ENCODE results near the gene FCHO1.
"Not testable (repeated sequence)": the region's sequence is repeated elsewhere in the genome, so short reads cannot be mapped to it uniquely, and the experiment has no call there.

FCHO1 gene

DNA sequence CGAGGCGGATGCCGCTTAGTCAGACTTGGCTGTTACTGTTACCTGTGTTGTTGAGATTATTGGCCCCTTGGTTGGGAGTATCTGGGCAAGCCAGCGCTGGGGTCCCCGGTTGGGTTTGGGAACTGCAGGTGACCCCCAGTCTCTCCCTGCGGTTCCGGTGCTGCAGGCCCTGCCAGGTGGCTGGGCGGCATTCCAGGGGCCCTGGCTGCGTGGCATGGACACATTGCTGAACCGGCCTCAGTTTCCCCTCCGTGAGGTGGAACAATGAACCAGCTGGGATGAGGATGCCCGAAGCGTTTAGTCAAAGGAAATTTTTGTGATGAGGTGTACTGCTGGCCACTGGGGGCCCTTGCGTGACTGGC is 44.2 kb downstream of the FCHO1 start:
- DNase-seq (ENCODE audit: low read depth), result no peak

DNA sequence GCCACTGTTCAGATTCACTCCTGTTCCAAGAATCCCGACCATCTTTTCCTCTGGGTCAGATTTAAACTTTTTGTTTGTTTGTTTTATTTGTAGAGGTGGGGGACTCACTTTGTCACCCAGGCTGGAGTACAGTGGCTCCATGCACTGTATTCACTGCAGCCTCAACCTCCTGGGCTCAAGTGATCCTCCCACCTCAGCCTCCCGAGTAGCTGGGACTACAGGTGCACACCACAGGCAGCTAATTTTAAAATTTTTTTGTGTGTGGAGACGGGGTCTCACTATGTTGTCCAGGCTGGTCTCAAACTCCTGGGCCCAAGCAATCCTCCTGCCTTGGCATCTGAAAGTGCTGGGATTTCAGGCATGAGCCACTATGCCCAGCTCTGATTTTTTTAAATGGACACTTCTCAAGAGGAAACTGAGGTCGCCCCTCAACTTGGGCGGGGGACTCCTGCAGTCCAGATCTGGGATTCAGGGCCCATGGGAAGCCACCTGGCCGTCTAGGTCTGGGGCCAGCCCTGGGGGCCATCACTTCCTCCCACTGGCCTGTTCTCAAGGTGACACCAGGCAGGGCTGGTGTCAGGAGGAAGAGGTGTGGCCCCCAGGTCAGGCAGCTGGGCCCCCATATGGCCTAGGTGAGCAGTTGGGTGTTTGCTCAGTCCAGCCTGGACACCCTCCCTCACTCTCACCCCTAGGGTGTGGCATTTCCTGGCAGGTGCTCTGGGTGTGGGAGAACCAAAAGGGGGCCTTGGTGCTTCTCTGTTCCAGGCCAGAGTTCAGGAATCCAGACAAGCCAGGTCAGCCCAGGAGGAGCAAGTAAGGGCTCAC is 44.9 kb downstream of the FCHO1 start:
- DNase-seq (ENCODE audit: low read depth), result no peak

DNA sequence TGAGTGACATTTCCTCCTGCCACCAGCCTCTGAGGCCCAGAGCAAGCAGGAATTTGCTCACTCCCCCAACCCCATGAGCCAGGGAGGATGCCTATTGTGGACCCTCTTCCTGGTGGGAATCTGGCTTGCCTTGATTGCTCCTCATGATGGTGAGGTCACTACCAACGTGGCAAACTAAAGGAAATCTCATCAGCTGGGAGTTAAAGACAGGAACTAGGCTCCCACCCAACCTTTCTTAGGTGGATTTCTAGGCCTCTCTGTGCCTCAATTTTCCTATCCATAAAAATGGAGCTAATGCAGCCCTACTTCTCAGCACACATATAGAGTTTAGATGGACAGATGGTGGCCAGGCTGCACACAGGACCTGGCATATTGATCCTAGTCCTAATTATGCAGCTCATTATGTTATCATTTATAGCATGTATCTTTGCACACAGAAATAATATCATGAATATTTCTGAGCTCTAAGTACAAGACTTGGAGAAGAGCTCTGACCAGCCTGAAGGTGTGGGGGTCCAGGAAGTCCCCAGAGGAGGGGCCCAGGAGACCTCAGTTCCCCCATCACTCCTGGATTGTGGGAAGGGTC is 45.7 kb downstream of the FCHO1 start:
- DNase-seq (ENCODE audit: low read depth), result no peak

DNA sequence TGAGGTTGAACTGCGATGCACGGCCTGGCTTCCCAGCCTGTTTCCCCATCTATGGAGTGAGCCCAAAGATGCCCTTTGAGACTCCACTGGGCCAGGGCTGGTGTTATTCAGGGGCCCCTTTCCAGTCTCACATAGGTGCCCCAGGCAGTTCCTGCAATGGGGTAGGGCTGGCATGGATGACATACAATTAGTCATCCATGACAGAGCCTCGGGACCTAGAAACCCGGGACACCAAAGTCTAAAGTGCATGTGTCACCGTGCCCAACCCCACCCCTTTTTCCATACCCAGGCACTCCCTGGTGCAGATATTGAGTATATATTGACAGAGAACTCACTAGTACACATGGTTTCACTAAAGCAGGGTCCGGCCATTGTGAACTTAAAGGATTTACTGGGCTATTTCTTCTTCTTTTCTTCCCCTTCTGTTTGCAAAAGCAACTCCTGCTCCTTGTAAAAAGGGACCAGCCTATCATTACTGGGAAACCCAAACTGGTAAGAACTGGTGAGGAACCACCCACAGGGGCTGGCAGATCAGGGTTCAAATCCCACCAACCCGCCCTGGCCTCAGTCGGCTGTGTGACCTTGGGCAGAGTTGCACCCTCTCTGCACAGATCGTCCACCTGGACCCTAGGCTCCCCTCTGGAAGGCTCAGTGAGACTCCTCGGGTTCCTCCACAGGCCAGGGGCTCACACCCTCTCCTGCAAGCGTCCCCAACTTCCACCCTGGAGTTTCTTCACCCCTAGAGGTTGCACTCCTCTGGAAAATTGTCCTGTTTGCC is 46.3 kb downstream of the FCHO1 start:
- peak; percentile 27 for DNase-seq (ENCODE audit: low read depth)

- not testable (repeated sequence) for DNase-seq (ENCODE audit: low read depth)
Measured at GRCh38 chr19:17798599-17798998, 47.3 kb downstream of the FCHO1 start.

DNA sequence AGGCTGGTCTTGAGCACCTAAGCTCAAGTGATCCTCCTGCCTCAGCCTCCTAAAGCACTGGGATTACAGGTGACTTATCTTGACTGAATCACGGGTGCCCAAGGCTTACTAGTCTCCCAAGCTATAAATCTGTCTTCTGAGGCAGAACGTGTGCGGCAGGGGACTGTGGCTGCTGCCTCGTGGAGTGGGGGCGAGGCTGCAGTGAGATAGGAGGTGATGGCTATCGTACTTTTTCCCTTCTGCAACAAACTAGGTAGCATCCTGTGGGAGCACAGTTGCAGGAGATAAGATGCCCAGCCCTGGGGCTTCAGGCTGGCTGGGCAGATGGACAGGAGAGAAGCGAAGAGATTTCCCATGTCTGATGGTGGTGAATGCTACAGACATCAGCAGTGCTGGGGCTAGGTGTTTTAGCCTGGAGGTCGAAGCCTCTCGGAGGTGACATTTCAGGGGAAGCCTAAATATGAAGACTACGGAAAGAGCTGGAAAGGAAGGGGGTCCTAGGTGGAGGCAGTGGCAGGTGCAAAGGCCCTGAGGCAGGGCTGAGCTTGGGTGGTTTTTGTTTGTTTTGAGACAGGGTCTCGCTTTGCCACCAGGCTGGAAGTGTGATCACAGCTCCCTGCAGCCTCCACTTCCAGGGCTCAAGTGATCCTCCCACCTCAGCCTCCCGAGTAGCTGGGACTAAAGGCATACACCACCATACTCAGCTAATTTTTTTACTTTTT is 51.0 kb downstream of the FCHO1 start:
- DNase-seq (ENCODE audit: low read depth), result no peak

- DNase-seq (ENCODE audit: low read depth), result no peak
Measured at GRCh38 chr19:17803264-17803896, 52.1 kb downstream of the FCHO1 start.

- DNase-seq (ENCODE audit: low read depth), result no peak
Measured at GRCh38 chr19:17805427-17805826, 54.1 kb downstream of the FCHO1 start.

GRCh38 chr19:17806945-17807344 is 55.7 kb downstream of the FCHO1 start:
- DNase-seq (ENCODE audit: low read depth), result no peak

- DNase-seq (ENCODE audit: low read depth), result no peak
Measured at GRCh38 chr19:17807731-17808316, 56.5 kb downstream of the FCHO1 start.

GRCh38 chr19:17811103-17811502 is 59.8 kb downstream of the FCHO1 start:
- no peak for DNase-seq (ENCODE audit: low read depth)

- no peak for DNase-seq (ENCODE audit: low read depth)
Measured at GRCh38 chr19:17811681-17812080, 60.4 kb downstream of the FCHO1 start.

DNA sequence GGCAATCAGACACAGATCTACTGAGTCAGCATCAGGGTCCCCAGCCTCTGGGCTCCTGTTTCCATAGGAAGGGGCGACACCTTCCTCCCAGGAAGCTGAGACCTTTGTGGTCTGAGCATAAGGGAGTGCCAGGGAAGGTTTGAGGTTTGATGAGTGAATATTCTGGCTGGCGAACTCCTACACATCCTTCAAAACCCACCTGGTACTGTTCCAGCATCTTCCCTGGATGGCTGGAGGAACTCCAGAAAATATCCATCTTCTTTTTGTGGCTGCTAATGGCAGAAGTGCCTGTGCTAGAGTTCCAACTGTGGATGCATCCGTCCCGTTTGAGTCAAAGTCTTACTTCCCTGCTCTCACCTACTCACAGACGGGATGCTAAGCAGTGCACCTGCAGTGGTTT is 60.8 kb downstream of the FCHO1 start:
- no peak for DNase-seq (ENCODE audit: low read depth)

GRCh38 chr19:17817668-17818363 is 66.5 kb downstream of the FCHO1 start:
- DNase-seq (ENCODE audit: low read depth), result no peak

DNA sequence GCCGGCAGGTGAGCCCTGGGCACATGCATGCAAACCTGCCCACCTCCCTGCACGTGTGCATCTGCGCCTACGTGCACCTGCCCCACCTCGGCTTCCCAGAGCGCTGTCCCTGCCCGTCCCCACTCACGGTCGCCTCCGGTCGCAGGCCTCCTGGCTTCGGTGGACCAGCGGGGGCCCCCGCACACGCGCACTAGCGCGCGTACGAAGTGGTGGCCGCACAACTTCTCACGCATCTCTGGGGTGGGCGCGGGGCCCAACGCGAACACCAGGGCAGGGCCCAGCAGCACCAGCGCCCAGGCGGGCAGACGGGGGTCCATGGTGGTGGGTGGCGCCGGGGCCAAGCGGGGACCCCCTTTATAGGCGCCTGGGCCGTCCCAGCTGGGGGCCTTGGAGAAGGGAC is 69.9 kb downstream of the FCHO1 start, which contains the start of gene INSL3:
TSS of gene INSL3 (minus strand) at position 330 of the 400 bp plus-strand sequence. CDS start at position 317, 13 bp downstream.
- no peak for DNase-seq (ENCODE audit: low read depth)

DNA sequence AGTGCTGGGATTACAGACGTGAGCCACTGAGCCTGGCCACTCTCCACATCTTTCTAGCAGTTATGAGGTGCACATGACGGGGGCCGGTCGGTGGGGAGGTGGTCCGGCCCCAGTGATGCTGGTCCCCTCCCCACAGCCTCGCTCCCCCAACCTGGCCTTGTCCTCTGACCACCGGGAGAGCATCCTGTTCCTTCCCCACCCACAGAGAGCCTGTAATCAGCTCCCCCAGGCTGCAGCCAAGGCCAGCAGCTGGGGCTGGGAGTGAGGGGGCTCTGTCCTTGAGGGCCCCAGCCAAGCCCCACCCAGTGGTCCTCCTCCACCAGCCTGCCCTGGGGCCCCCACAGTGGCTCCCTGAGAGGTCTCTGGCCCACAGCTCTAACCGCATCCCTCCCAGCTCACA is 73.1 kb downstream of the FCHO1 start:
- DNase-seq (ENCODE audit: low read depth), result no peak

- DNase-seq (ENCODE audit: low read depth), result no peak
Measured at GRCh38 chr19:17826508-17827056, 75.3 kb downstream of the FCHO1 start.

DNA sequence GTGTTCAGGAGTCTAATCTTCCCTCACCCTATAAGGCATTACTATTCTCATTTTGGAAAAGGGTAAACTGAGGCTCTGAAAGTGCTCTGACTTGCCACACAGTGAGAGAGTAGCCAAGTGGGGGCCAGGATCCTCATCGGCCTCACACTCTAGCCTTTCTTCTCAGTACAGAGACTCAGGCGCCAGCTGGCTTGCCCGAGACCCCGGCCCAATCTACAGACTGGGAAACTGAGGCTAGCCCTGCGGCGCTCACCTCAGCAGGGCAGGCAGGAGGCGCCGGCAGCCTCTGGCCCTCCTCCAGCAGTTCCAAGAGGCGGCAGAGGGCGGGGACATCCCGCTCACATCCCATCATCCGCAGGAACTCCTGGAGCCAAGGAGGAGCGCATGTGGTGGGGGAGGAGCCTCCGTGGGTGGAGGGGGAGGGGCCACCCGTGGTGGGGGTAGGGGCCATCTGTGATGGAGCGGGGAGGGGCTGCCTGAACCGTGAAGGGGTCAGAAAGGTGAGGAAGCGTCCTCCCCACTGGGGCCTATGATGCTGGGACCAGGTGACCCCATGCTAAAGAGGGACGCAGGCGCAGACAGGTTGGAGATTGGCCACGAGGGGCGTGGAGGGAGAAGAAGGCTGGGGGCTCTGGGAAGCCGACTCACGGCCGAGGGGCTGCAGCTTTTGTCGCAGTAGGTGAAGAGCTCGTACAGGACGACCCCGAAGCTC is 78.7 kb downstream of the FCHO1 start:
- DNase-seq (ENCODE audit: low read depth), result no peak

DNA sequence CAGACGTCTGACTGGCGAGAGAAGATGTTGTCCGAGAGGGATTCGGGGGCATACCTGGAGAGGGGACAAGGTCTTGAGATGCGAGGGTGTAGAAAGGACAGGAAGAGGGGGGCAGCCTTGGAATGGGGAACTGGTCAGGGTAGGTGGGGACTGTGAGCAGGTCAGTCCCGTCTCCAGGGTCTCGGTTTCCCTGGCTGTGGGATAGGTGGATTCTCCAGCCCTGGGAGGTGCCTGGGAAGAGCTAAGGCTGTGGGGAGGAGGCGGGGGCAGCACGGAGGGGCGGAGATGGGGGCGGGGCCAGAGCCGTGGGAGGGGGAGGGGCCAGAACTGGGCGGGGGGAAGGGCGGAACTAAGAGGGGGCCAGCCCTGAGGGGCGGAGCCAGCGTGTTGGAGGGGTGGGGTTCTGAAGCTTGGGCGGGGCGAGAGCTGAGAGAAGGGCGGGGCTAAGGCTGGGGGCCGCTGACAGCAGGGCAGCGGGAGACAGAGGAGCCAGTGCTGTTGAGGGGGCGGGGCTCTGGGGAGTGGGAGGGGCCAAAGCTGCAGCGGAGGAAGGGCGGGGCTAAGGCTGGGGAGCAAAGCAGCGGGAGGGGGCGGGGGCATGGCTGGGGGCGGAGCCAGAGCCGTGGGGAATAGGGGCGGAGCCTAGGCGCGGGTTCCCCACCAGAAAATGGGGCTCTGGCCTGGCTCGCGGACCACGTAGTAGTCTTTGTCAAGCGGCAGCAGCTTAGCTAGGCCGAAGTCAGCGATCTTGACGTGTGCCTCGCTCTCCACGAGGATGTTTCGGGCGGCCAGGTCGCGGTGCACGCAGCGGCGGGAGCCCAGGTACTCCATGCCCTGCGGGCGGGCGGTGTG is 79.5 kb downstream of the FCHO1 start:
- DNase-seq (ENCODE audit: low read depth), result peak; percentile 19

All from activated T-helper 9 cell treated with anti-CD3 and anti-CD28 coated beads, Interleukin-2, amount 50 U/mL, for 16 hours (primary cell).